HG02588 (cell line): ENCODE data around the gene RAET1E.
"Not testable (repeated sequence)": the region's sequence is repeated elsewhere in the genome, so short reads cannot be mapped to it uniquely, and the experiment has no call there.

Source experiments
- ATAC-seq: cut with Tn5 transposase; IDR thresholded peaks from one replicate; pipeline ENCODE4 v1.9.1; 2021; ENCODE audit warnings: mild to moderate bottlenecking, moderate library complexity; ENCODE audit not compliant: unreplicated experiment

Gene RAET1E

DNA sequence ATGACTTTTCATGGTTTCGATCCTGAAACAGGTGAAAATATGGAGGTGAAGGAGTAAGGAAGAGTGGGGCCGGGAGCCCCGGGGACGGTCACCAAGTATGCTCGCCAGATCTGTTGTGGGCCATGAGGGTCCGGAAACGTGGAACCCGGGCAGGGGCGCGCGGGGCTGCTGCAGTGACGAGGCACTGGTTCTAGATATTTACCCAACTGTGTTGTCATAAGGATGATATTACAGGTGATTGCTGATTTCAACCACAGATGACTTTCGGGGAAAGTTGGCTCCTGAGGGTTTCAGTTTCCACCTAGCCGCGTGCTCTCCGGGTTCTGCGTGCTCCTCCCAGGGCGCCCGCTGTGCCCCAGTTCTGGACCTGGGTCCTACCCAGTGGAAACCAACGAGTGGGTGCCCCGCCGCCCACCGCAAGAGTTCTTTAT, 12.8 kb upstream of the RAET1E start:
- ATAC-seq: no peak

DNA sequence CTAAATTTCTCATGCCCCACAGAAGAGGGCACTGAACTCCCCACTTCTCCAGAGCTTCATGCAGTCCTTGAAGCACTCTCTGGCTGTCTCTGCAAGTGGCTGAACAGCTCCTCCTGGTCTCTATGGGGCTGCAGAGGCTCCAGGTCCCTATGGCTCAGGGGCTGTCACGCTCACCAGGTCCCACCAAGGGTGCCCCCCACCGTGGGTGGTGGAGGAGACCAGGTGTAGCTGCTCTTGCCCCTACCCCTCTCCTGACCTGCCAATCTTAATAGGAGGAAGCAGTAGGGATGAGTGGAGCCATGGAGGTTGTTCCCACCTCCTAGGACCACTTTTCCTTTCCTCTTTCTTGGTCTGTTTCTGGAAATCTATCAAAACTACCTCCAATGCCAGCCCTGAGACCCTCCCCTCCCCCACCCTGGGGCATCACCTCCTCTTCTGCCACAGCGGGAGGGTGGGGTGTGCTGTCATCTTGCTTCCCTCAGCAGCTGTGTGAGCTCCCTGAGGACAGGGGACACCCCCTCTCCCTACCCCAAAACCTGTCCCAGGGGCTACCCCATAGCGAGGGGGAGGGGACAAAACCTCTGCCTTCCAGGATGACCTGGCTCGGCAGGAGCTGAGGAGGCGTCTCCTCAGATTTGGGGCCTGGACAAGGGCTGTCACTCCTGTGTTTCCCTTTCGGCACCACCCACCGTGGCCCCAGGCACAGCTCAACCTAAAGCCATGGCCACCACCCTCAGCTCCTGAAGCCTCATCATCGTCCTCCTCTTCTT, 12.0 kb upstream of the RAET1E start:
- no peak for ATAC-seq

DNA sequence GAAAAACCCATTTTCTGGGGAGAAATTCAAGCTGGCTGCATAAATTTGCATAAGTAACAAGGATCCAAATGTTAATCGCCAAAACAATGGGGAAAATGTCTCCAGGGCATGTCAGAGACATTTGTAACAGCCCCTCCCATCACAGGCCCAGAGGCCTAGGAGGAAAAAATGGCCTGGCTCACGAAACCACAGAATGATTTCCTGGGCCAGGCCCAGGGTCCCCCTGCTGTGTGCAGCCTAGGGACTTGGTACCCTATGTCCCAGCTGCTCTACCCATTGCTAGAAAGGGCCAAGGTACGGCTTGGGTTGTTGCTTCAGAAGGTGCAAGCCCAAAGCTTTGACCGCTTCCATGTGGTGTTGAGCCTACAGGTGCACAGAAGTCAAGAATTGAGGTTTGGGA, 10.6 kb upstream of the RAET1E start:
- not testable (repeated sequence) for ATAC-seq

DNA sequence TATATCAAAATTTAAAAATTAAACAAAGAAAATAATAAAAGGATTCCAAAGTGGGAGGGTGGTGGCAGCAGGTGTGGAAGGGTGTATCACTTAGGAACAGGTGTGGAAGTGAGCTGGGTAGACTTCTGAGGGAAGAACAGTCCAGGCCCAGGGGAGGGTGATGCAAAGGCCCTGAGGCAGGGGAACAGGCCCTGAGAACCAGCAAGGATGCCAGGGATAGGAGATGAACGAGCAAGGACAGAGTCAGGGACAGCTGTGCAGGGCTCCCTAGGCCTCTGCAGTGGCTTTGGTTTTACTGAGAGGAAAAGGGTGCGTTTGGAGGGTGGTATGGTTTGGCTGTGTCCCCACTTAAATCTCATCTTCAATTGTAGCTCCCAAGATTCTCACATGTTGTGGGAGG, 9.4 kb upstream of the RAET1E start:
- no peak for ATAC-seq

DNA sequence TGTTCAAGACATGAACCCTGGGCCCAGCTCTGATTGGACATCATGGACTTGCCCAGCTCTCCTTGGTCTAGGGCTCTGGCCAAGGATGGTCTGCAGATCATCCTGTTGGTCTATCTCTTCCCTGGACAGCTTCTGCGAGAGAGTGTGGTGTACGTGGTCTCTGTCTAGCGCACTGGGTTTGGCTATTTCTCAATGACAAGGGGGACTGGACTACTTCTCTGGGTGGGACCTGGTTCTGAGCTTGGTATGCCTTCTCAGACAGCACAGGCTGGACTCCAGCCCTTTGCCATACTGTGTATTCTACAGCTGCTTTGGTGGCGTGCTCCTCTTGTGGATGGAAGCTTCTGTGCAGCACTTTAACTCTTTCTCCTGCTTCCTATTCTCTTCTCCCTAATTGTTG, 8.5 kb upstream of the RAET1E start:
- ATAC-seq: no peak

DNA sequence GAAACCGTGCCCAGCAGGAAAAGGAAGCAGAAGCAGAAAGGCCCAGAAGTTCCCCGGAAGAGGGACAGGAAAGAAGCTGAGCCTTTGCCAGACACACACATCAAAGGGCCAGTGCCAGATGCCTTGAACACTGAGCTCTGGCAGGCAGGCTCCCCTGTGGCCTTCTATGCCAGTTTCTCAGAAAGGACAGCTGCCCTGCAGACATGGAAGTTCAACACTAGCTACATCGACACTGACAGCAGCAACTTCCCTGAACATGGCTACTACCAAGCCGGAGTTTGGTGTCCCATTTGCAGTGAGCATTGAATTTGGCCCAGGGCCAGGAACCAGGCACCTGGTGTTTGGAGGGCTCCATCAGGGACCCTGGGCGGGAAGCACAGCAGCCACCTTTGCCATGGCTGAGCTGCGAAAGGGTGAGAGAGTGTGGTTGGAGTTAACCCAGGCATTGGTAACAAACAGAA, 8.0 kb upstream of the RAET1E start:
- ATAC-seq: no peak

DNA sequence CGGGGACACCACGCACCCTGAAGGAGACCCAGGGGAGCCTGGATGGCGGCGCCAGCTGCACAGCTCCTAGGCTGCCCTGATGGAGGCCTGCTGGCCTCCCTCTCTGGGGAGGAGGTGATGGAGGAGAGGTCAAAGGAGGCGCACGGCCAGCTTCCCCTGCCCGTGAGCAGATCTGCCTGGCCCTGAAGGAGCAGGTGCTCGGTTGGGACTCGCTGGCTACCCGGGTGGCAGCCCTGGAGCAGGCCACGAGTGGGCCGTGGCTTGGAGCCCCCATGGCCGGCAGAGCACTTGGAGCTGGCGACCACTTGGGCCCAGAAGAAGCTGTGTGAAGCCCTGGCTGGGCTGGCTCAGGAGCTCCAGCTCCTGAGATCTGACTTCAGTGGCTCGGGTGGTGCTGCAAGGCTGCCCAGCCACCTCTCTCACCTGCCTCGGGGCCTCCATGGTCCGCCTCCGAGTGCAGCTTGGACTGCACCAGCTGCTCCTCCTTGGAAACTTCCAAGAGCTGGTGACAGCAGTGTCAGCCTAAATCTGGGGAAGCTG, 7.5 kb upstream of the RAET1E start:
- no peak for ATAC-seq

DNA sequence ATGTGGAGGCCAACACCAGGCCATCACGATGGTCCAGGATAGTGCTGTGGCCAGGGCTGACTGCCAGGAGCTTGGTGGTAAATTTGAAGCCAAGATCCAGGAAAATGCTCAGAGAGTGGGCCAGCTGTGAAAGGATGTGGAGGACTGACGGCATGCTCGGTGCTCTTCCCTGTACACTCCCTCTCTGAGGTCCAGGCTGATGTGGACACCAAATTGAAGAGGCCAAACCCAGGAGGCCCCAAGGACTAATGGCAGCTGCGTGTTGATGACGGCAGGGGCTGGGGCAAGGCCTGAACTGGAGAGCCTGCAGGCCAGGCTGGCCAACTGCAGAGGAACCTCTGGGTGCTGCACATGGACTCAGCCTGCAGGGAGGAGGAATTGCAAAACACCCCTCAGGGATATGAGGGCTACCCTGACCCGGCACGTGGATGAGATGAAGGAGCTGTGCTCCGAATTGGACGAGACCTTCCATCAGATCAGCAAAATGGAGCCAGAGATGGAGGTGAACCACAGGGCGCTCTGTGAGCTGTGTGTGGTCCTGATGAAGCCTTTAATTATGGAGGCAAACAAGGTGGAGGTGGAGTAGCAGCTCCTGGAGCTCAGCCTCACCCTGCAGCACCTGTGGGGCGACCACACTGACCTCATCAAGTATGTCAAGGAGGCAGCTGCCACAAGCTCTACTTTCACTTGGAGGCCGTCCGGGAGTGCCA, 6.9 kb upstream of the RAET1E start:
- no peak for ATAC-seq

DNA sequence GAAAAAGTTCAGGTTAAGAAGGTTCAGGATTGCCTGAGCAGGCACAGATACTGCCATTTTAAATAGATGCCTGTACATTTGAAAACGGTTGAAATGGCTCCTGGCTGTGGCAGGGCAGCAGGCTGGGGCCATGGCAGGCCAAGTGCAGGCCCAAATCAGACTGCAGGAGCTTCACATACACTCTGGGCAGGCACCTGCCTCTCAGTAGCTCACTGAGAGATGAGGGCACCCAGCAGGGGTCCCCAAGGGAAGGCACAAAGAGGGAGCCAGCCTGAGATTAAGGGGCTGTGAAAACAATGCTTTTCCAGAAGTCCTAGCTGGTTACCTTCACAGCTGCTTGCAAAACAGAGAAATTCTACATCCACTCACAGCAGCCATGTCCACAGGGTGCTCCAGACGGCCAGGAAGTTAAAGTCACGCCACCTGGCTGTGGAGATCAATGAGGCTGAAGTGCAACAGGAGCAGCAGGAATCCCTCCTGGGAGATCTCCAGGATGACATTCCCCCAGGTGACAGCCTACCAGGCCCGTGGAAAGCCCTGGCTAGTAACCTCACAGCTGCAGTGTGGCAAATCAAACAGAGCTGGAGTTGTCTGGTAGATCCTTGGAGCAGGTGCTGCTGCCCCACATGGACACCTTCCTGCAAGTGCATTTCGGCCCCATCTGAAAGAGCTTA, 6.2 kb upstream of the RAET1E start:
- no peak for ATAC-seq

DNA sequence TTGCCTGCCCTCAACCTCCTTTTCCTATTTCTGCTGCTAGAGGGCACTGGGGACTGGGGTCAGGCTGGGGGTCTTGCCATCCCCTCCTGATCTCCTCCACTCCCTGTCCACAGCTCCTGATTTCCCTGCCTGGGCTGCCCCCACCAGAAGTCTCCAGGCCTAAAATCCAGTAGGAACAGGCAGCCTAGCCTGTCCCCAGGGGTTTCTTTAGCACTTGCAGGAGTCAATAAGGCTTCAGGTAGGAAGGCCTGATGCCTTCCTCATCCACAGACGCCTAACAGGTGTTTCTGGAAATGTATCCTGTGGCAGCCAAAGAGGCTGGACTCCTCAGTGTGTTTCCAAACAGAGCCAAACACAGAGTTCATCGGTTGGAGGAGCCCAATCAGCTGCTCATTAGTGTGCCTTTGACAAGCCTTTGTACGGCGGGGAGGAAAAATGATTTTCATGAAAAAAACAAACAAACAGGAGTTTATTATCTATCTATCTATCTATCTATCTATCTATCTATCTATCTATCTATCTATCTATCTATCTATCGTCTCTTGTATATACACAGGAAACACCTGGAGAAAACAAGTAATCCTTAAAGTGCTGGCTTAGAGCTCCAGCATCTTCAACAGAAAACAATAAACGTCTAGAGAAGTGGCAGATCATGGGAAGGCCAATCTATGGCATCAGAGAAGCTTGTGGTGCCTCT, 3.7 kb upstream of the RAET1E start:
- no peak for ATAC-seq

DNA sequence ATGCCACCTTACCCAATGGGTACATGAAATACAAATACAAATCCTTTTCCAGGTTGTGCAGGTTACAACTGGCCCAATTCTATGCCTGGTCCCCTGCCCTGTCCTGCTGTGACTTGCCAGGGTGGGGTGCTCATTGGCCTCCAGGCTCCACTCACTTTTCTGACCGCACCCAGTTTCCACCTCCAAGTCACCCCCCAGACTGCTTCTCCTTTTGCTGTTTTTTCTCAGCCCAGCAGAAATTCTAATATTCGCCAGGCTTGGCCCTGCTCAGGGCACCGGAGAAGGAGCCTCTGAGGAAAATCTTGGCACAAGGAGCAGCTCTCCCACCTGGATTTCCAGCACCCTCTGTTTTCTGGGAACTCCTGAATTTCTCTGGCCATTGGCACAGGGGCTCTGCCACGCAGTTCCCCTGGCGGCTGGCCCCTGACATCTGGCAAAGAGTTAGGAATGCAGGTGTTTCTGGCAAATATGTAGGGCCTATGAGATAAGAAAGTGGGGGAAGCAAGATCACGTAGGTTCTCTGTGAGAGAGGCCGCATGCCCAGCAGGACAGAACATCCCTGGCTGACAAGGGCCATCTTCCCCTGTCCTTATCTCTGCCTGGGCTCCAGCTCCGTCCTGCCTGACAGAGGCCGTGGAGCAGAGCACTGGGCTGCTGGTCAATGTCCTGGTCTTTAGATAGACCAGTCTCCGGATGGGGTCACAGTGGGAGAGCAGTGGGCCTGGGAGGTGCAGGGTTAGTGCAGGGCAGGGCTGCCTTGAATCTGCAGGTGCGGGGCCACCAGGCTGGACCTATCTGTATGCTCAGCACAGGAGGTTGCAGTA, 2.9 kb upstream of the RAET1E start:
- no peak for ATAC-seq

DNA sequence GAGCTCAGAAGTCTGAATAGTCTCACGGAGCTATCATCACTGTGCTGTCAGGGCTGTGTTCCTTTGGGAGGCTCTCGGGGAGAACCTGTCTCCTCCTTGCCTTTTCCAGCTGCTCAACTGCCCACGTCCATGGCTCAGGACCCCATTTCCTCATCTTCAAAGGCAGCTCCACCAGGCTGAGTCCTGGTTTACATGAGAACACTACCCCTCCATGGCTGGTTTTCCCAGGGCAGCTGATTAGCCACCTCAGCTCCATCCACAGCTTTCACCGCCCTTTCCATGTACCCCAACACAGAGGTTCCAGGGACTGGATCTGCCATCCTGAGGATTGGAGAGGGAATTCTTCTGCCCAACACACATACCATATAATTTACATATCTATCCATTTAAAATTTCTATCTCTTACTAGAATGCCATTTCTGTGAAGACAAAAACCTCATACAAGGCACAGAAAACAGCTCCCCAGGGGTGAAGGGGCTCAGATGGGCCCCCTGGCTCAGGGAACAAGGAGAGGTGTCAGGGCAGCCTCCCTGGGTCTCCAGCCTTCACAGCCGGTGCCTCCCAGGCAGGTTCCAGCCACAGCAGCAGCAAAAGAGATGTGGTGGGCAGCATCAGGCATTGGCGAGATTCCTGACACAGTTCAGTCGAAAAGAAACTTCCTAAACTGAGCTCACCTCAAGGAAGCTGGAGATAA, 2.2 kb upstream of the RAET1E start:
- ATAC-seq: no peak

DNA sequence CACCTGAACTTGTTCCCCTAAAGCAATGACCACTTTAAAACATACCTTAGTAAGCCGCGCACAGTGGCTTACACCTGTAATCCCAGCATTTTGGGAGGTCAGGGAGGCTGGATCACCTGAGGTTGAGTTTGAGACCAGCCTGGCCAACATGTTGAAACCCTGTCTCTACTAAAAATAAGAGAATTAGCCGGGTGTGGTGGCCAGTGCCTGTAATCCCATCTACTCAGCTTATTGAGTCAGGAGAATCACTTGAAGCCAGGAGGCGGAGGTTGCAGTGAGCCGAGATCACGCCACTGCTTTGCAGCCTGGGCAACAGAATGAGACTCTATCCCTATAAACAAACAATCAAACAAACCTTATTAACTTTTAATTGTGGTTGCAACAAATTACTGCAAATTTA, 1.6 kb upstream of the RAET1E start:
- no peak for ATAC-seq

DNA sequence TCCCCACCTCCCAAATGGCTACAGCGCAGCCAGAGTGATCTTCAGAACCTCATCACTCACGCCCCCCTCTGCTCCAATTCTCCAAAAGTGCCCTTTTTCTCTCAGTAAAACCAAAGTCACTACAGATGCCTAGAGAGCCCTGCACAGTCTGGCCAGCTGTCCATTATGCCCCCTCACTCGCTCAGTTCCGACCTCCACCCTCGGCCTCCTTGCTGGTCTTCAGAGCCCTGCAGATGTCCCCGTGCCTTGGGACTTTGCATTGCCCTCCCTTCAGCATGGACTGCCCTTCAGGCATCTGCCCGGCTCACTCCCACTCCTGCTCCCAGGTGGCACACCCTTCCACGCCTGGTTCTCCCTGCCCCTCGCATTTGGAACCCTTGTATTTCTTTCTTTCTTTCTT, 1.1 kb upstream of the RAET1E start:
- ATAC-seq: no peak

DNA sequence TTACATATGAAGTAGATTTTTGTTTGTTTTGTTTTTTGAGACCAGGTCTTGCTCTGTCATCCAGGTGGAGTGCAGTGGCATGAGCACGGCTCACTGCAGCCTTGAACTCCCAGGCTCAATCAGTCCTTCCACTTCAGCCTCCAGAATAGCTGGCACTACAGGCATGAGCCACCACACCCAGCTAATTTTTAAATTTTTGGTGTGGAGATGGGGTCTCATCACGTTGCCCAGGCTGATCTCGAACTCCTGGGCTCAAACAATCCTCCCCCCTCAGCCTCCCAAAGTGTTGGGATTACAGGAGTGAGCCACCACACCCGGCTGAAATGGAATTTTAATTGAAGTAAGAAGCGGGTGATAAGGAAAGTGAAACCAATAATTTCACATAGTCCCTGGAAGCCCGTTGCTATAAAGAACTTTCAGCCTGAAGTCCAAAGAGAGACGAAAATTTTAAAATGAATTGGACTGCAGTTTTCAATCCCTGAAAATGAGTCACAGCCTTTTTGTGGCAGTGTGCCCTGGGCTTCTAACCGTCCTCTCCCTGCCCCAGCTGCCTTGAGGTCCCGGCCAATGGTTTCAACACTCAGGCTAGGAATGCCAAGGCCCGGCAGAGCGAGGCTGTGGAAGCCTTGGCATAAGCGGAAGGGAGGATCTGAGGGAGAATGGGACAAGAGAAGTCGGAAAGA, 757 bp downstream of the RAET1E start:
- no peak for ATAC-seq

DNA sequence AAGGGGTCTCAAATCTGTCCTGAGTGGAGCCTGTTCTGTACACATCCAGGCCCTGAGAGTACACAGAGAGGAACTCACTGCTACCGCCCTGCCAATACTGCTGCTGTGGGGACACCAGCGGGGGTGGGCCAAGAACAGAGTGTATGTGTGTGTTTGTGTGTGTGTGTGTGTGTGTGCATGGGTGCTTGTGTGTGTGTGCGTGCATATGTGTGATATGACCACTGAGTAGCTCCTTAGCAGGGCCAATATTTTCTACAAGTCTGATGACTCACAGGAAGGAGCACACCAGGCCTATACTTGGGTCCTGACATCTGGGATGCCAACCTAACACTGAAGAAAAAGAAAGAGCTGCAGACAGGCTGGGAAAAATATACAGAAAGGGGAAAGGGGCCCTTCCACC, 1.4 kb downstream of the RAET1E start:
- no peak for ATAC-seq

DNA sequence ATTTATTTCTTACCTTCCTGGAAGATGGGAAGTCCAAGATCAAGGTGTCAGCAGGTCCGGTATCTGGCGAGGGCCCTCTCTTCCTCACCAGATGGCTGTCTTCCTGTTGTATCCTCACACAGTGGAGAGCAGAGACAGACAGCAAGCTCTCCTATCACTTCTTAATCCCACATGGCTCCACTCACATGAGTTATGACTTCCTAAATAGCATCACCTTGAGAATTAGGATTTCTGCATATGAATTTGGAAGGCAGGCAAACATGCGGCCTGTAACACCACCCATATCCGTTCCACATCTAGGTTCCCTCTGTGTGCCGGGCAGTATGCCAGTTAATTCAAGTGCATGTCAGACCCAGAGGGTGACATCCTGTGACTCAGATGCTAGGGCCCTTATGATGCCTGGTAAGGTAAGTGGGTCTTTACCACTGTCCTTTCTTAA, 2.1 kb downstream of the RAET1E start:
- no peak for ATAC-seq

DNA sequence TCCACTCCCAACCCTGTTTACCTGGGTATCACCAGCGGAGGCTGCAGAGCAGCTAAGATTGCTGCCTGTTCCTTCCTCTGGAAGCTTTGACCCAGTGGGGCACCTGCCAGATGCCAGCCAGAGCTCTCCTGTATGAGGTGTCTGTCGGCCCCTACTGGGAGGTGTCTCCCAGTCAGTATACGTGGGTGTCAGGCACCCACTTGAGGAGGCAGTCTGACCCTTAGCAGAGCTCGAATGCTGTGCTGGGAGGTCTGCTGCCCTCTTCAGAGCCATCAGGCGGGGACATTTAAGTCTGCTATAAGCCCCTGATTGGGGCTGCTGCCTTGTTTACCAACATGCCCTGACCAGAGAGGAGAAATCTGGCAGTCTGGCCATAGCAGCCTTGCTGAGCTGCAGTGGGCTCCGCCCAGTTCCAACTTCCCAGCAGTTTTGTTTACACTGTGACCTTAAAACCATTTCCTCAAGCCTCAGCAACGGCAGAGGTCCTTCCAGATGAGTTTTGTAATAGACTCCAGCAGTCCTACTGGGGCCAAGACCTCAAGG, 2.8 kb downstream of the RAET1E start:
- ATAC-seq: no peak

DNA sequence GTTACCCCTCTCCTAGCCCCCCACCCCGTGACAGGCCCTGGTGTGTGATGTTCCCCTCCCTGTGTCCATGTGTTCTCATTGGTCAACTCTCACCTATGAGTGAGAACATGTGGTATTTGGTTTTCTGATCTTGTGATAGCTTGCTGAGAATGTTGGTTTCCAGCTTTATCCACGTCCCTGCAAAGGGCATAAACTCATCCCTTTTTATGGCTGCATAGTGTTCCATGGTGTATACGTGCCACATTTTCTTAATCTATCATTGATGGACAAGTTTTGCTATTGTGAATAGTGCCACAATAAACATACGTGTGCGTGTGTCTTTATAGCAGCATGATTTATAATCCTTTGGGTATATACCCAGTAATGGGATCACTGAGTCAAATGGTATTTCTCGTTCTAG, 6.0 kb downstream of the RAET1E start:
- not testable (repeated sequence) for ATAC-seq
